ENCODE results near the gene PRKAA2.
A peak's percentile ranks its signal among the peaks of the same experiment; 100 is the strongest.

PRKAA2 gene

GRCh38 chr1:56686169-56686568 lies 41.1 kb downstream of the PRKAA2 start:
- Histone ChIP-seq H3K4me3 (ENCODE audit: control insufficient read depth in 1 of 7, extremely low read depth in 1 of 7, insufficient read depth in 4 of 7, low read depth in 2 of 7, low read length in 6 of 7) (no peak overlapping the region), H3K9me3 (ENCODE audit: control extremely low read depth in 1 of 5, control insufficient read depth in 4 of 5, insufficient read depth in 2 of 5, low read depth in 1 of 5, low read length in 4 of 5) (no peaks in the 10 kb centered on the region), H3K27ac (ENCODE audit: insufficient read depth in 1 of 2, low read depth in 1 of 2, low read length in 2 of 2, poor library complexity in 1 of 2, severe bottlenecking in 2 of 2) (no peak overlapping the region), H3K27me3 (replicated peaks in 2 of 5; ENCODE audit: control insufficient read depth in 4 of 5, insufficient read depth in 5 of 5, low read length in 4 of 5) (no peaks in the 10 kb centered on the region), H3K4me1 (ENCODE audit: control extremely low read depth in 1 of 4, control insufficient read depth in 4 of 4, insufficient read depth in 4 of 4, low read length in 3 of 4) (no peaks in the 10 kb centered on the region), H3K36me3 (ENCODE audit: control insufficient read depth in 4 of 4, insufficient read depth in 4 of 4, low read length in 3 of 4) (no peaks in the 10 kb centered on the region)
- POLR2A ChIA-PET = no interaction called here
- no CpG with 5 or more reads among the region's 2 CpGs for WGBS (ENCODE audit: insufficient coverage)
- no peak for DNase-seq
- CTCF ChIA-PET = no interaction called here

GRCh38 chr1:56688522-56689026 lies 43.5 kb downstream of the PRKAA2 start:
- Histone ChIP-seq H3K4me3 (ENCODE audit: control insufficient read depth in 1 of 7, extremely low read depth in 1 of 7, insufficient read depth in 4 of 7, low read depth in 2 of 7, low read length in 6 of 7) (no peak overlapping the region), H3K4me1 (ENCODE audit: control extremely low read depth in 1 of 4, control insufficient read depth in 4 of 4, insufficient read depth in 4 of 4, low read length in 3 of 4) (no peaks in the 10 kb centered on the region), H3K9me3 (ENCODE audit: control extremely low read depth in 1 of 5, control insufficient read depth in 4 of 5, insufficient read depth in 2 of 5, low read depth in 1 of 5, low read length in 4 of 5) (no peaks in the 10 kb centered on the region), H3K27ac (ENCODE audit: insufficient read depth in 1 of 2, low read depth in 1 of 2, low read length in 2 of 2, poor library complexity in 1 of 2, severe bottlenecking in 2 of 2) (no peak overlapping the region), H3K27me3 (replicated peaks in 2 of 5; ENCODE audit: control insufficient read depth in 4 of 5, insufficient read depth in 5 of 5, low read length in 4 of 5) (no peaks in the 10 kb centered on the region), H3K36me3 (ENCODE audit: control insufficient read depth in 4 of 4, insufficient read depth in 4 of 4, low read length in 3 of 4) (no peaks in the 10 kb centered on the region)
- ChIA-PET CTCF (no interaction called here), POLR2A (no interaction called here)
- WGBS (ENCODE audit: insufficient coverage) = 100% methylated on average over 3 of the region's 3 CpGs
- no peak for DNase-seq

DNA sequence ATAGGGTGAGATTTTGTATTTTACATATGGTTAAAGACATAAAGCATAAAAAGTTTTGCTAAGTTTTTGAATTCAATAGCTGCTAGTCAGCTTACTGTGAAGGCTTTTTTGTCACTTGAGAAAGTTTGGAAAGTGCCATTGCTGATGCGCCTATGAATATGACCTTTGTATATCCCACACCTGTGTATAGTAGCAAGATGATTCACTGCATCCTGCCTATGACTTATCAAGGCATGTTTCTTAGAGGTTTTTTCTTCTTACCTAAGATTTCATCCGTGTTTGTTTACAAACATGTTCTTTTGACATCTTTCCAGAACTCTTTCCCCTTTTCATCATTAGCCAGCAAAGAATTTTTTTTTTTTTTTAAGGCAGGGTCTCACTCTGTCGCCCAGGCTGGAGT lies 51.5 kb downstream of the PRKAA2 start:
- ChIA-PET CTCF (no interaction called here), POLR2A (no interaction called here)
- Histone ChIP-seq H3K27me3 (replicated peaks in 2 of 5; ENCODE audit: control insufficient read depth in 4 of 5, insufficient read depth in 5 of 5, low read length in 4 of 5) (no peaks in the 10 kb centered on the region), H3K4me1 (ENCODE audit: control extremely low read depth in 1 of 4, control insufficient read depth in 4 of 4, insufficient read depth in 4 of 4, low read length in 3 of 4) (no peaks in the 10 kb centered on the region), H3K4me3 (ENCODE audit: control insufficient read depth in 1 of 7, extremely low read depth in 1 of 7, insufficient read depth in 4 of 7, low read depth in 2 of 7, low read length in 6 of 7) (no peak overlapping the region), H3K27ac (ENCODE audit: insufficient read depth in 1 of 2, low read depth in 1 of 2, low read length in 2 of 2, poor library complexity in 1 of 2, severe bottlenecking in 2 of 2) (no peak overlapping the region), H3K36me3 (ENCODE audit: control insufficient read depth in 4 of 4, insufficient read depth in 4 of 4, low read length in 3 of 4) (no peaks in the 10 kb centered on the region), H3K9me3 (ENCODE audit: control extremely low read depth in 1 of 5, control insufficient read depth in 4 of 5, insufficient read depth in 2 of 5, low read depth in 1 of 5, low read length in 4 of 5) (peaks cover 0 to 10% (median 0%) of the 10 kb centered on the region in 5 experiments)
- no peak for DNase-seq
- WGBS (ENCODE audit: insufficient coverage) = 100% methylated on average over 1 of the region's 3 CpGs

DNA sequence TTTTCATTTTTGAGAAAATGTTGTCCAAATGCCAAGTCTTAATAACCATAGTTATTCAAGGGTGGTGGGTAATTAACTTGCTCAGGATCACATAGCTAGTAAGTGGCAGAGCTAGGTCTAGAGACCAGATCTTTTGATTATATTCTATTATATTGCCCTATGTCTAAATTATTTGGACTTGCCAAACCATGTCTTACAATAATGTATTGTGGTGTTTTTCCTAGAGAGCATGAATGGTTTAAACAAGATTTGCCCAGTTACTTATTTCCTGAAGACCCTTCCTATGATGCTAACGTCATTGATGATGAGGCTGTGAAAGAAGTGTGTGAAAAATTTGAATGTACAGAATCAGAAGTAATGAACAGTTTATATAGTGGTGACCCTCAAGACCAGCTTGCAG lies 58.6 kb downstream of the PRKAA2 start:
- WGBS (ENCODE audit: insufficient coverage) = 91% methylated on average over 1 of the region's 1 CpG
- Histone ChIP-seq H3K4me1 (ENCODE audit: control extremely low read depth in 1 of 4, control insufficient read depth in 4 of 4, insufficient read depth in 4 of 4, low read length in 3 of 4) (no peaks in the 10 kb centered on the region), H3K36me3 (ENCODE audit: control insufficient read depth in 4 of 4, insufficient read depth in 4 of 4, low read length in 3 of 4) (no peaks in the 10 kb centered on the region), H3K9me3 (ENCODE audit: control extremely low read depth in 1 of 5, control insufficient read depth in 4 of 5, insufficient read depth in 2 of 5, low read depth in 1 of 5, low read length in 4 of 5) (peaks cover 0 to 14% (median 0%) of the 10 kb centered on the region in 5 experiments), H3K27ac (ENCODE audit: insufficient read depth in 1 of 2, low read depth in 1 of 2, low read length in 2 of 2, poor library complexity in 1 of 2, severe bottlenecking in 2 of 2) (no peak overlapping the region), H3K27me3 (replicated peaks in 2 of 5; ENCODE audit: control insufficient read depth in 4 of 5, insufficient read depth in 5 of 5, low read length in 4 of 5) (peaks cover 0 to 4% (median 0%) of the 10 kb centered on the region in 5 experiments), H3K4me3 (ENCODE audit: control insufficient read depth in 1 of 7, extremely low read depth in 1 of 7, insufficient read depth in 4 of 7, low read depth in 2 of 7, low read length in 6 of 7) (no peak overlapping the region)
- CTCF ChIA-PET = no interaction called here
- DNase-seq = no peak
- POLR2A ChIA-PET = no interaction called here

DNA sequence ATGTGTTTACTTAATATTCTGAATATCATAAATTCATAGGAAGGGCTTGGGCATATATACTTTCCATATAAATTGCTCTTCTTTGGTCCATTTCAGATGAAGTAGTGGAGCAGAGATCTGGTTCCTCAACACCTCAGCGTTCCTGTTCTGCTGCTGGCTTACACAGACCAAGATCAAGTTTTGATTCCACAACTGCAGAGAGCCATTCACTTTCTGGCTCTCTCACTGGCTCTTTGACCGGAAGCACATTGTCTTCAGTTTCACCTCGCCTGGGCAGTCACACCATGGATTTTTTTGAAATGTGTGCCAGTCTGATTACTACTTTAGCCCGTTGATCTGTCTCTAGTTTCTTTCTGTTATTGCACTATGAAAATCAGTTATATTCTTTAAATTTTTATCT lies 62.3 kb downstream of the PRKAA2 start:
- 100% methylated on average over 3 of the region's 4 CpGs for WGBS (ENCODE audit: insufficient coverage)
- CTCF ChIA-PET = no interaction called here
- H3K9me3 ChIP-seq (ENCODE audit: control extremely low read depth in 1 of 5, control insufficient read depth in 4 of 5, insufficient read depth in 2 of 5, low read depth in 1 of 5, low read length in 4 of 5) = peaks cover 0 to 4% (median 0%) of the 10 kb centered on the region in 5 experiments
- no peak for DNase-seq
- POLR2A ChIA-PET = no interaction called here
- no peaks in the 10 kb centered on the region for H3K4me1 ChIP-seq (ENCODE audit: control extremely low read depth in 1 of 4, control insufficient read depth in 4 of 4, insufficient read depth in 4 of 4, low read length in 3 of 4)
- no peak overlapping the region for H3K4me3 ChIP-seq (ENCODE audit: control insufficient read depth in 1 of 7, extremely low read depth in 1 of 7, insufficient read depth in 4 of 7, low read depth in 2 of 7, low read length in 6 of 7)
- peaks cover 0 to 4% (median 0%) of the 10 kb centered on the region in 5 experiments for H3K27me3 ChIP-seq (replicated peaks in 2 of 5; ENCODE audit: control insufficient read depth in 4 of 5, insufficient read depth in 5 of 5, low read length in 4 of 5)
- no peaks in the 10 kb centered on the region for H3K36me3 ChIP-seq (ENCODE audit: control insufficient read depth in 4 of 4, insufficient read depth in 4 of 4, low read length in 3 of 4)
- no peak overlapping the region for H3K27ac ChIP-seq (ENCODE audit: insufficient read depth in 1 of 2, low read depth in 1 of 2, low read length in 2 of 2, poor library complexity in 1 of 2, severe bottlenecking in 2 of 2)

DNA sequence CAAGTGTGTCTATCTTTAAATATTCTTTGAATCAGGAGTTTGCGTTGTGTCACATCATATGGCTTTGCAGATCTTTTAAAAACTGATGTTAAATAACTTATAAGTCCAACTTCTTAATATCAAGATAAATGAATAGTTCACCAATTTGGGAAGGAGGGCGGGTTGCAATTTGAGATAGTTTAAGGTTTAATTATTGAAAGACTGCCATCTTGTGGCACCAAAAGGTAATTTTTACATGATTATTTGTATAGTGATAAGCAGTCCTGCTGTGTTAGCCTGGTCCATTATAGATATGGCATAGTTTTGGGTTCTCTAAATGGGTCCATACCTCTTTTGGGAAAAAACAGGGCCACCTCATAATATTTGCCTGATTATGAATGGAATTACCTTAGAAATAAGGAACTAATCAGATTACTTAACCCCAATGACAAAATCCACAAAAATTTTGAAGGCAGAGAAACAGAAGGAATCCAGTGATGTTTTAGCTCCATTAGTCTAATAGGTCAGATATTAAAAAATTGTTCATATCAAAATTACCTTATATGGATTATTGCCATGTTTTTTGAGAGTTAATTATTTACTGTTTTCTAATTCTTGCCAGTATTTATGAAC lies 64.3 kb downstream of the PRKAA2 start:
- no CpG with 5 or more reads among the region's 2 CpGs for WGBS (ENCODE audit: insufficient coverage)
- ChIA-PET POLR2A (no interaction called here), CTCF (interaction anchor here (0.6 to 2.4 kb wide), 11 partner anchors 11 to 1453 kb away, joined by 3 to 19 read pairs (median 4); no protein-coding TSS in a partner anchor)
- no peak overlapping the region for H3K4me3 ChIP-seq (ENCODE audit: control insufficient read depth in 1 of 7, extremely low read depth in 1 of 7, insufficient read depth in 4 of 7, low read depth in 2 of 7, low read length in 6 of 7)
- no peaks in the 10 kb centered on the region for H3K36me3 ChIP-seq (ENCODE audit: control insufficient read depth in 4 of 4, insufficient read depth in 4 of 4, low read length in 3 of 4)
- H3K4me1 ChIP-seq (ENCODE audit: control extremely low read depth in 1 of 4, control insufficient read depth in 4 of 4, insufficient read depth in 4 of 4, low read length in 3 of 4) = no peaks in the 10 kb centered on the region
- DNase-seq = peak; percentile 53 to 71 (median 64)
- H3K27ac ChIP-seq (ENCODE audit: insufficient read depth in 1 of 2, low read depth in 1 of 2, low read length in 2 of 2, poor library complexity in 1 of 2, severe bottlenecking in 2 of 2) = no peak overlapping the region
- H3K9me3 ChIP-seq (ENCODE audit: control extremely low read depth in 1 of 5, control insufficient read depth in 4 of 5, insufficient read depth in 2 of 5, low read depth in 1 of 5, low read length in 4 of 5) = no peaks in the 10 kb centered on the region
- peaks cover 0 to 2% (median 0%) of the 10 kb centered on the region in 5 experiments for H3K27me3 ChIP-seq (replicated peaks in 2 of 5; ENCODE audit: control insufficient read depth in 4 of 5, insufficient read depth in 5 of 5, low read length in 4 of 5)

DNA sequence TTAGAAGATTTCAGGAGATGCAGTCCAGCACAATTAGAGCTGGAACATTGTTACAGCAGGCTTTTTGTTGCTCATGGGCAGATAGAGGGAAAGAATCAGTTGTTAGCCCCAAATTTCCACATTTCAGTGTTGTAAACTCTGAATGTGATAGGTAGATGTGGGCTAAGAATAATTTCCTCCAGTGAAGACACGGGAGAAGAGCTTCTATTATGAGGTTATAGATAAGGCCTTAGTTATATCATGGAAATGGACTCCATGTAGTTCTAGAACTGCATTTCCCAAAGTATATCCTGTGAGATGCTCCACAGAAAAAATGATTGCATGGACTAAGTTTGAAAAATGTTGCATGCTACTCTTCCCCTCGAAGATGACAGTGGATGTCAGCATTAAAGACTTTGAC lies 64.9 kb downstream of the PRKAA2 start:
- ChIA-PET CTCF (interaction anchor here (0.6 to 2.4 kb wide), 9 partner anchors 11 to 1453 kb away, joined by 3 to 19 read pairs (median 3); no protein-coding TSS in a partner anchor), POLR2A (no interaction called here)
- H3K36me3 ChIP-seq (ENCODE audit: control insufficient read depth in 4 of 4, insufficient read depth in 4 of 4, low read length in 3 of 4) = no peaks in the 10 kb centered on the region
- WGBS (ENCODE audit: insufficient coverage) = 67% methylated on average over 2 of the region's 2 CpGs
- H3K27me3 ChIP-seq (replicated peaks in 2 of 5; ENCODE audit: control insufficient read depth in 4 of 5, insufficient read depth in 5 of 5, low read length in 4 of 5) = peaks cover 0 to 2% (median 0%) of the 10 kb centered on the region in 5 experiments
- no peaks in the 10 kb centered on the region for H3K4me1 ChIP-seq (ENCODE audit: control extremely low read depth in 1 of 4, control insufficient read depth in 4 of 4, insufficient read depth in 4 of 4, low read length in 3 of 4)
- no peaks in the 10 kb centered on the region for H3K9me3 ChIP-seq (ENCODE audit: control extremely low read depth in 1 of 5, control insufficient read depth in 4 of 5, insufficient read depth in 2 of 5, low read depth in 1 of 5, low read length in 4 of 5)
- H3K27ac ChIP-seq (ENCODE audit: insufficient read depth in 1 of 2, low read depth in 1 of 2, low read length in 2 of 2, poor library complexity in 1 of 2, severe bottlenecking in 2 of 2) = no peak overlapping the region
- no peak overlapping the region for H3K4me3 ChIP-seq (ENCODE audit: control insufficient read depth in 1 of 7, extremely low read depth in 1 of 7, insufficient read depth in 4 of 7, low read depth in 2 of 7, low read length in 6 of 7)
- DNase-seq = no peak
